A549 (cell line): ENCODE data around the gene HAO2. TPM values are rescaled to one million over a fixed set of nuclear protein-coding genes. Genes with fewer than 3 reads are reported as not detected.

Experiments
- ATAC-seq, 2 experiments: fragments of 200-7000 bp in 1 of 2; fragments of >200 bp in 1 of 2; cut with Nextera tagmentation in 1 of 2; cut with Tn5 transposase in 1 of 2; 3 replicates each; pipeline versions ENCODE4 v1.8.0 to v1.9.1; 2018 to 2020; ENCODE audit warnings: mild to moderate bottlenecking in 1 of 2, moderate library complexity in 1 of 2
- CTCF ChIA-PET: fragments of 300-600 bp; sonication (Branson Sonifier 250); formaldehyde crosslinking; extraction: SDS; loops from one replicate; lab custom pipeline; 2021; ENCODE audit warnings: antibody characterized with exemption, inconsistent platforms; lab: Yijun Ruan, JAX
- POLR2A ChIA-PET: fragments of 350-600 bp; formaldehyde crosslinking; extraction: SDS; loops from one replicate; lab custom pipeline; 2021; ENCODE audit warnings: antibody characterized with exemption, inconsistent platforms; lab: Yijun Ruan, JAX
- DNase-seq, 2 experiments: peaks; one replicate each; pipeline versions ENCODE4 v3.0.0 to v3.0.0-alpha.2; 2011 to 2016; ENCODE audit warnings: low read depth in 1 of 2, low spot score in 1 of 2
- FAIRE-seq: peaks from 2 replicates; lab custom pipeline; 2011; peaks lifted over from hg19 to GRCh38; lab: Jason Lieb, UNC
- H3K27ac ChIP-seq, 2 experiments: fragments of >200 bp; sonication (Bioruptor Twin); formaldehyde crosslinking; 3 replicates each; pipeline ENCODE4 v1.5.1; 2016 to 2017
- H3K4me1 ChIP-seq: fragments of >200 bp; sonication (Bioruptor Twin); formaldehyde crosslinking; 3 replicates; pipeline ENCODE4 v1.6.1; 2016
- H3K4me2 ChIP-seq: fragments of >200 bp; sonication (Bioruptor Twin); formaldehyde crosslinking; 3 replicates; pipeline ENCODE4 v1.6.1; 2016
- H3K4me3 ChIP-seq: fragments of >200 bp; sonication (Bioruptor Twin); formaldehyde crosslinking; 3 replicates; pipeline ENCODE4 v1.5.1; 2016
- H3K9me3 ChIP-seq: fragments of >200 bp; sonication (Bioruptor Twin); formaldehyde crosslinking; 3 replicates; pipeline ENCODE4 v1.6.1; 2016
- BCL3 ChIP-seq: fragments of >200 bp; sonication (Bioruptor Twin); formaldehyde crosslinking; IDR thresholded peaks from 3 replicates; pipeline ENCODE4 v1.6.1; 2016
- CBX8 ChIP-seq: fragments of 200-600 bp; sonication (generic); IDR thresholded peaks from 2 replicates; pipeline ENCODE4 v1.6.1; 2016
- CHD2 ChIP-seq: fragments of 150-350 bp; IDR thresholded peaks from 2 replicates; pipeline ENCODE4 v1.6.1; 2014; ENCODE audit warnings: low read length; ENCODE audit not compliant: partially characterized antibody
- GATA3 ChIP-seq: IDR thresholded peaks from 2 replicates; pipeline ENCODE4 v1.6.1; 2012; ENCODE audit warnings: borderline replicate concordance
- JUN ChIP-seq, 2 experiments: fragments of >200 bp; sonication (Bioruptor Twin); formaldehyde crosslinking; IDR thresholded peaks; 2 replicates in 1 of 2; 3 replicates in 1 of 2; pipeline ENCODE4 v1.6.1; 2016 to 2017
- JUNB ChIP-seq: fragments of >200 bp; sonication (Bioruptor Twin); formaldehyde crosslinking; IDR thresholded peaks from 2 replicates; pipeline ENCODE4 v1.6.1; 2016
- MAX ChIP-seq: IDR thresholded peaks from 2 replicates; pipeline ENCODE4 v1.6.1; 2012
- NPAS2 ChIP-seq: fragments of 250-450 bp; sonication (Bioruptor Pico); IDR thresholded peaks from 2 replicates; pipeline ENCODE4 v1.8.0; 2022; ENCODE audit warnings: mild to moderate bottlenecking, moderate library complexity, borderline replicate concordance
- NR3C1 ChIP-seq: fragments of >200 bp; sonication (Bioruptor Twin); formaldehyde crosslinking; IDR thresholded peaks from 3 replicates; pipeline ENCODE4 v1.6.1; 2017
- PBX3 ChIP-seq: IDR thresholded peaks from 2 replicates; pipeline ENCODE4 v1.6.1; 2012
- PHF8 ChIP-seq: fragments of 200-600 bp; sonication (generic); IDR thresholded peaks from 2 replicates; pipeline ENCODE4 v1.6.1; 2016; ENCODE audit warnings: low read depth, mild to moderate bottlenecking, antibody characterized with exemption, moderate library complexity, borderline replicate concordance
- POLR2A ChIP-seq: IDR thresholded peaks from 2 replicates; pipeline ENCODE4 v1.6.1; 2012; ENCODE audit warnings: mild to moderate bottlenecking, low read length
- RCOR1 ChIP-seq: fragments of 150-350 bp; IDR thresholded peaks from 2 replicates; pipeline ENCODE4 v1.6.1; 2014; ENCODE audit warnings: antibody characterized with exemption, low read length, low read depth
- REST ChIP-seq: fragments of 200-600 bp; sonication (generic); IDR thresholded peaks from 2 replicates; pipeline ENCODE4 v1.6.1; 2016; ENCODE audit warnings: antibody characterized with exemption, mild to moderate bottlenecking, moderate library complexity
- TP53 ChIP-seq: fragments of 250-450 bp; sonication (Bioruptor Pico); IDR thresholded peaks from 2 replicates; pipeline ENCODE4 v1.5.0; 2021; ENCODE audit warnings: mild to moderate bottlenecking, moderate library complexity
- USF2 ChIP-seq: fragments of 450-650 bp; IDR thresholded peaks from 2 replicates; pipeline ENCODE4 v1.6.1; 2014; ENCODE audit warnings: antibody characterized with exemption
- ZFP36 ChIP-seq: fragments of 450-650 bp; IDR thresholded peaks from 2 replicates; pipeline ENCODE4 v1.6.1; 2014; ENCODE audit warnings: borderline replicate concordance; ENCODE audit not compliant: partially characterized antibody
- ZSCAN20 ChIP-seq: fragments of 250-450 bp; sonication (Bioruptor Pico); IDR thresholded peaks from 2 replicates; pipeline ENCODE4 v1.8.0; 2022; ENCODE audit warnings: mild to moderate bottlenecking, moderate library complexity
- WGBS: methylation state at CpG from one replicate; pipeline ENCODE4 v1.1.6; 2017; ENCODE audit errors: missing lambda C conversion rate; 5-methylcytosine and 5-hydroxymethylcytosine counted together
- polyA plus RNA-seq, 4 experiments: library from polyadenylated mRNA; depleted of rRNA in 3 of 4; stranded (reverse); fragments of >200 nt; fragmentation: RNase III in 1 of 4; extraction: RNeasy Plus Mini Kit Qiagen cat#74134 plus additional on column Dnase treatment in 1 of 4; gene quantifications; 2 replicates in 3 of 4; 3 replicates in 1 of 4; pipeline ENCODE4 v1.2.3, GENCODE V29; 2011 to 2017
- TF ChIP-seq, protein P1 (sequence below): fragments of 150-350 bp; IDR thresholded peaks from 2 replicates; pipeline ENCODE4 v1.6.1; 2014; ENCODE audit warnings: low read depth, mild to moderate bottlenecking, low read length
- TF ChIP-seq, protein P2 (sequence below): fragments of >200 bp; sonication (Bioruptor Twin); formaldehyde crosslinking; IDR thresholded peaks from 2 replicates; pipeline ENCODE4 v1.6.1; 2016

The HAO2 gene
- polyA plus RNA-seq, 2 of the 4 experiments (the other 2 are of a cell fraction) = 0.05 to 0.10 TPM

DNA sequence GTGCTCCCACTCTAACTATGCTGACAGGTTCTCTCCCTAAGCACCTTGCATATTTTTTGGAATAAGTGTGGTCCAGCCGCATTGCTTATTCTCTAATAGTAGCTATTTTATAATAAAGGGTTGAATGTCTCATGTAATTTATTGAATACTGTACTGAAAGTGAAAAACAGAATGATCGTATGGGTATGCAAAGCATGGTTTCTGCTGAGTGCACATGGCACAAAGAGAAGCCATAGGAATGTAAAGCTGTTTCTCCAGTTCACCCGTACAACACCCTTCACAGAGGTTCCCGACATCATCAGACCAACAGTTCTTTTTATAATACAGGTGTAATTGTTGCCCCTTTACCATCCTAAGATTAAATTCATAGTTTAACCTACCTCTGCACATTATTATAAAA lies 8.9 kb upstream of the HAO2 start:
- no peak overlapping the region for H3K4me3 ChIP-seq
- FAIRE-seq (no peak), ATAC-seq (no peak), DNase-seq (no peak)
- TF ChIP-seq JUN (IDR thresholded peaks at IDR 0.05) = no peak
- no peak for TF ChIP-seq MAX
- no peak overlapping the region for H3K4me2 ChIP-seq
- H3K4me1 ChIP-seq = no peaks in the 10 kb centered on the region
- H3K27ac ChIP-seq = no peak overlapping the region
- WGBS = 75% methylated on average over 4 of the region's 4 CpGs
- POLR2A ChIA-PET = no interaction called here
- no peaks in the 10 kb centered on the region for H3K9me3 ChIP-seq
- CTCF ChIA-PET = interaction anchor here (1.0 kb wide), 1 partner anchor 83 kb away, joined by 3 read pairs; no protein-coding TSS in a partner anchor

DNA sequence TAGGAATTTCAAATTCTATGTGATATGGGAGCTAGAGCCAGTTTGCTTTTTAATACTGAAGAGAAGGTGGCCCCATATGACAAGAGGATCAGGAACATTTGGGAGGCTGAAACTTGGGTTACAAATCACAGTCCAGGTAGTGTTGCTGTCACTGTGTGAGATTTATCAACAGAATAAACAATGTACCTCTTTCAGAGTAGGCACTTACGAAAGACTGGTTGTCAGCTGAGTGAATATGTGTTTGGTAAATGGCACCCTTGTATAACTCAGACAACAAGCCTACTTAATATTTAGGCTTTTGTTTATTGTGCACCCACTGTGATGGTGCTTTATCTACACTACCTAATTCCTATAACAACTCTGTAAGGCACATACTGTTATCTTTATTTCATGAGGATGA lies 7.4 kb upstream of the HAO2 start:
- Histone ChIP-seq H3K27ac (no peak overlapping the region), H3K4me1 (no peaks in the 10 kb centered on the region), H3K4me3 (no peak overlapping the region), H3K4me2 (no peak overlapping the region), H3K9me3 (no peaks in the 10 kb centered on the region)
- 31% methylated on average over 1 of the region's 1 CpG for WGBS
- DNase-seq (no peak), ATAC-seq (no peak), FAIRE-seq (no peak)
- POLR2A ChIA-PET = no interaction called here
- CTCF ChIA-PET = interaction anchor here (0.6 to 1.5 kb wide), 4 partner anchors 9 to 87 kb away, joined by 3 to 4 read pairs (median 4); no protein-coding TSS in a partner anchor
- TF ChIP-seq ZSCAN20 (no peak), NR3C1 (no peak), TP53 (CRISPR knock-in tag) (no peak), ZFP36 (no peak), CBX8 (no peak), PBX3 (no peak), POLR2A (no peak), USF2 (no peak), JUNB (no peak), CHD2 (no peak), GATA3 (no peak), PHF8 (no peak), NPAS2 (CRISPR knock-in tag) (no peak), REST (no peak), BCL3 (no peak), RCOR1 (no peak)
- TF ChIP-seq, protein P1, sequence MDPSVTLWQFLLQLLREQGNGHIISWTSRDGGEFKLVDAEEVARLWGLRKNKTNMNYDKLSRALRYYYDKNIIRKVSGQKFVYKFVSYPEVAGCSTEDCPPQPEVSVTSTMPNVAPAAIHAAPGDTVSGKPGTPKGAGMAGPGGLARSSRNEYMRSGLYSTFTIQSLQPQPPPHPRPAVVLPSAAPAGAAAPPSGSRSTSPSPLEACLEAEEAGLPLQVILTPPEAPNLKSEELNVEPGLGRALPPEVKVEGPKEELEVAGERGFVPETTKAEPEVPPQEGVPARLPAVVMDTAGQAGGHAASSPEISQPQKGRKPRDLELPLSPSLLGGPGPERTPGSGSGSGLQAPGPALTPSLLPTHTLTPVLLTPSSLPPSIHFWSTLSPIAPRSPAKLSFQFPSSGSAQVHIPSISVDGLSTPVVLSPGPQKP = no peak
- TF ChIP-seq, protein P2, sequence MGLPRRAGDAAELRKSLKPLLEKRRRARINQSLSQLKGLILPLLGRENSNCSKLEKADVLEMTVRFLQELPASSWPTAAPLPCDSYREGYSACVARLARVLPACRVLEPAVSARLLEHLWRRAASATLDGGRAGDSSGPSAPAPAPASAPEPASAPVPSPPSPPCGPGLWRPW = no peak
